ENCODE results near the gene UTS2.

UTS2 gene

GRCh38 chr1:7863756-7864328 is 11.0 kb upstream of the UTS2 start:
- no peak overlapping the region for H3K4me3 ChIP-seq (ENCODE audit: low read depth, low read length, poor library complexity, severe bottlenecking)
- H3K9me3 ChIP-seq (ENCODE audit: low read length), result no peaks in the 10 kb centered on the region
- no peaks in the 10 kb centered on the region for H3K9me2 ChIP-seq (ENCODE audit: low read depth, low read length)
- H3K9ac ChIP-seq (ENCODE audit: low read length), result no peak overlapping the region
- no peaks in the 10 kb centered on the region for H3K4me1 ChIP-seq (ENCODE audit: insufficient read depth, low read length, severe bottlenecking)
- no peaks in the 10 kb centered on the region; the same call in 1 of the 2 replicates for H3K27me3 ChIP-seq (ENCODE audit: insufficient read depth, low read length)
- TF ChIP-seq, protein P1, sequence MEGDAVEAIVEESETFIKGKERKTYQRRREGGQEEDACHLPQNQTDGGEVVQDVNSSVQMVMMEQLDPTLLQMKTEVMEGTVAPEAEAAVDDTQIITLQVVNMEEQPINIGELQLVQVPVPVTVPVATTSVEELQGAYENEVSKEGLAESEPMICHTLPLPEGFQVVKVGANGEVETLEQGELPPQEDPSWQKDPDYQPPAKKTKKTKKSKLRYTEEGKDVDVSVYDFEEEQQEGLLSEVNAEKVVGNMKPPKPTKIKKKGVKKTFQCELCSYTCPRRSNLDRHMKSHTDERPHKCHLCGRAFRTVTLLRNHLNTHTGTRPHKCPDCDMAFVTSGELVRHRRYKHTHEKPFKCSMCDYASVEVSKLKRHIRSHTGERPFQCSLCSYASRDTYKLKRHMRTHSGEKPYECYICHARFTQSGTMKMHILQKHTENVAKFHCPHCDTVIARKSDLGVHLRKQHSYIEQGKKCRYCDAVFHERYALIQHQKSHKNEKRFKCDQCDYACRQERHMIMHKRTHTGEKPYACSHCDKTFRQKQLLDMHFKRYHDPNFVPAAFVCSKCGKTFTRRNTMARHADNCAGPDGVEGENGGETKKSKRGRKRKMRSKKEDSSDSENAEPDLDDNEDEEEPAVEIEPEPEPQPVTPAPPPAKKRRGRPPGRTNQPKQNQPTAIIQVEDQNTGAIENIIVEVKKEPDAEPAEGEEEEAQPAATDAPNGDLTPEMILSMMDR (IDR thresholded peaks at IDR 0.05; ENCODE audit: low read length), result no peak
- TF ChIP-seq EZH2 (IDR thresholded peaks at IDR 0.05; ENCODE audit: borderline replicate concordance, low read length), result no peak
- no peaks in the 10 kb centered on the region for H3F3A ChIP-seq (ENCODE audit: insufficient read depth, low read length)
- H2AFZ ChIP-seq (ENCODE audit: low read length), result no peak overlapping the region
- H3K4me2 ChIP-seq (ENCODE audit: low read length), result no peak overlapping the region
- no peak overlapping the region for H3K27ac ChIP-seq (ENCODE audit: low read depth, low read length, poor library complexity, severe bottlenecking)
- H4K20me1 ChIP-seq (ENCODE audit: insufficient read depth, low read length), result no peaks in the 10 kb centered on the region
- no peaks in the 10 kb centered on the region for H3K36me3 ChIP-seq (ENCODE audit: insufficient read depth, low read length)
- H3K79me2 ChIP-seq (ENCODE audit: insufficient read depth, low read length), result no peaks in the 10 kb centered on the region

DNA sequence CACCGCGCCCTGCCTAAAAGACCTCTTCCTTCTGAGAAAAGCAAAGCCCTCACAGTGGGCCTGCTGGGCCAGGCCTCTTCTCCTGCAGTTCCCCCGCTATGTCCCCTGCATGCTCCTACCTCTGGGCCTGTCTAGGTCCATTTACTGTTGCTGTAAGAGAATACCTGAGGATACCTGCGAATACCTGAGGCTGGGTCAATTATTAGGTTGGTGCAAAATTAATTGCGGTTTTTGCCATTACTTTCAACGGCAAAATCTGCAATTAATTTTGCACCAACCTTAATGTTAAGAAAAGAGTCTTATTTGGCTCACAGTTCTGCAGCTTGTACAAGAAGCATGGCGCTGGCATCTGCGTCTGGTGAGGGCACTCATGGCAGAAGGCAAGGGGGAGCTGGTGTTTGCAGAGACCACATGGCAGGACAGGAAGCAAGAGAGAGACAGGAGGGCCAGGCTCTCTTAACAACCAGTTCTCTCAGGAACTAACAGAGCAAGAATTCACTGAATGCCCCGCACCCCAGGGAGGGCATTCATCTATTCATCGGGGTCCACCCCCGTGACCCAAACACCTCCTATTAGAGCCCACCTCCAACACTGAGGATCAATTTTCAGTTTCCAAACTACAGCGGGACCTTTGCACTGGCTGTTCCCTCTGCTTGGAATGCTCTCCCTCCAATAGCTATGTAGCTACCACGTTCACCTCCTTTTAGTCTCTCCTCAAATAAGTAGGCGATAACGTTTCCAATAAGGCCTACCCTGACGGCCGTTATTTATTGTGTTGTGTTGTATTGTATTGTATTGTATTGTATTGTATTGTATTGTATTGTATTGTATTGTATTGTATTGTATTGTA is 9.6 kb upstream of the UTS2 start:
- Histone ChIP-seq H3K36me3 (ENCODE audit: insufficient read depth, low read length) (no peaks in the 10 kb centered on the region), H3K9ac (ENCODE audit: low read length) (no peak overlapping the region), H3K9me3 (ENCODE audit: low read length) (no peaks in the 10 kb centered on the region), H3K4me2 (ENCODE audit: low read length) (no peak overlapping the region), H3K27me3 (ENCODE audit: insufficient read depth, low read length) (no peaks in the 10 kb centered on the region; the same call in 1 of the 2 replicates), H3K4me3 (ENCODE audit: low read depth, low read length, poor library complexity, severe bottlenecking) (no peak overlapping the region), H3K9me2 (ENCODE audit: low read depth, low read length) (no peaks in the 10 kb centered on the region), H2AFZ (ENCODE audit: low read length) (no peak overlapping the region), H3K27ac (ENCODE audit: low read depth, low read length, poor library complexity, severe bottlenecking) (no peak overlapping the region), H3F3A (ENCODE audit: insufficient read depth, low read length) (no peaks in the 10 kb centered on the region), H3K4me1 (ENCODE audit: insufficient read depth, low read length, severe bottlenecking) (no peaks in the 10 kb centered on the region), H4K20me1 (ENCODE audit: insufficient read depth, low read length) (no peaks in the 10 kb centered on the region), H3K79me2 (ENCODE audit: insufficient read depth, low read length) (no peaks in the 10 kb centered on the region)
- no peak for TF ChIP-seq EZH2 (IDR thresholded peaks at IDR 0.05; ENCODE audit: borderline replicate concordance, low read length)
- TF ChIP-seq, protein P1 (IDR thresholded peaks at IDR 0.05; ENCODE audit: low read length), result no peak

- Histone ChIP-seq H3K9ac (ENCODE audit: low read length) (no peak overlapping the region), H3K4me3 (ENCODE audit: low read depth, low read length, poor library complexity, severe bottlenecking) (no peak overlapping the region), H3K36me3 (ENCODE audit: insufficient read depth, low read length) (no peaks in the 10 kb centered on the region), H2AFZ (ENCODE audit: low read length) (no peak overlapping the region), H3K9me3 (ENCODE audit: low read length) (no peaks in the 10 kb centered on the region), H3K4me2 (ENCODE audit: low read length) (no peak overlapping the region), H3K79me2 (ENCODE audit: insufficient read depth, low read length) (no peaks in the 10 kb centered on the region), H3F3A (ENCODE audit: insufficient read depth, low read length) (no peaks in the 10 kb centered on the region), H3K27me3 (ENCODE audit: insufficient read depth, low read length) (no peaks in the 10 kb centered on the region), H3K4me1 (ENCODE audit: insufficient read depth, low read length, severe bottlenecking) (no peaks in the 10 kb centered on the region), H4K20me1 (ENCODE audit: insufficient read depth, low read length) (no peaks in the 10 kb centered on the region), H3K9me2 (ENCODE audit: low read depth, low read length) (no peaks in the 10 kb centered on the region), H3K27ac (ENCODE audit: low read depth, low read length, poor library complexity, severe bottlenecking) (no peak overlapping the region)
- TF ChIP-seq, protein P1 (IDR thresholded peaks at IDR 0.05; ENCODE audit: low read length), result no peak
- TF ChIP-seq EZH2 (IDR thresholded peaks at IDR 0.05; ENCODE audit: borderline replicate concordance, low read length), result no peak
Measured at GRCh38 chr1:7861452-7861851, 8.6 kb upstream of the UTS2 start.

Data from OCI-LY1 (cell line).